ENCODE measurements around the gene NDUFAF8.

DNA sequence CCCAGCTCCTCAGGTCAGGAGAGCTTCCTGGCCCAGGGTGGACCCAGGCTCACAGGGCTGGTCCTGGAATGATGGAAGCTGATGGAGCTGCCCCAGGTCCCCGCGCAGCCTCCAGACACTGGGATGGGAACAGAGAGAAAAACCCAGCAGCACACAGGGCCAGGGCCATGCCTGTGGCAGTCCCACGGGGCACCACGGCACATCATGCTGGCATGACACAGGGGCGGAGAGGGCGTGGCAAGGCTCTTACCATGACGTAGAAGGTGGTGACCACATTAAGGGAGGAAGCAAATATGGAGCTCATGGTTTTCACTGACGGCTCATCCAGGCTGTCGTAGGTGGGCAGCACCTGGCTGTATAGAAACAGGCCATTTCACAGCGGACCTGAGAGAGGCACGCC, 37.7 kb downstream of the NDUFAF8 start:
- TF ChIP-seq FOS (IDR thresholded peaks at IDR 0.05; ENCODE audit: borderline replicate concordance, extremely low read depth, insufficient read length): no peak
- TF ChIP-seq KDM1A (IDR thresholded peaks at IDR 0.05; ENCODE audit: borderline replicate concordance): no peak
- no peak for TF ChIP-seq POLR2A (IDR thresholded peaks at IDR 0.05; ENCODE audit: low read depth, low read length)
- TF ChIP-seq CHD4 (IDR thresholded peaks at IDR 0.05): no peak
- TF ChIP-seq, protein P1, sequence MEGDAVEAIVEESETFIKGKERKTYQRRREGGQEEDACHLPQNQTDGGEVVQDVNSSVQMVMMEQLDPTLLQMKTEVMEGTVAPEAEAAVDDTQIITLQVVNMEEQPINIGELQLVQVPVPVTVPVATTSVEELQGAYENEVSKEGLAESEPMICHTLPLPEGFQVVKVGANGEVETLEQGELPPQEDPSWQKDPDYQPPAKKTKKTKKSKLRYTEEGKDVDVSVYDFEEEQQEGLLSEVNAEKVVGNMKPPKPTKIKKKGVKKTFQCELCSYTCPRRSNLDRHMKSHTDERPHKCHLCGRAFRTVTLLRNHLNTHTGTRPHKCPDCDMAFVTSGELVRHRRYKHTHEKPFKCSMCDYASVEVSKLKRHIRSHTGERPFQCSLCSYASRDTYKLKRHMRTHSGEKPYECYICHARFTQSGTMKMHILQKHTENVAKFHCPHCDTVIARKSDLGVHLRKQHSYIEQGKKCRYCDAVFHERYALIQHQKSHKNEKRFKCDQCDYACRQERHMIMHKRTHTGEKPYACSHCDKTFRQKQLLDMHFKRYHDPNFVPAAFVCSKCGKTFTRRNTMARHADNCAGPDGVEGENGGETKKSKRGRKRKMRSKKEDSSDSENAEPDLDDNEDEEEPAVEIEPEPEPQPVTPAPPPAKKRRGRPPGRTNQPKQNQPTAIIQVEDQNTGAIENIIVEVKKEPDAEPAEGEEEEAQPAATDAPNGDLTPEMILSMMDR (IDR thresholded peaks at IDR 0.05 in 2 of 3, conservative IDR thresholded peaks at IDR 0.05 in 1 of 3; ENCODE audit: control insufficient read depth in 2 of 3, extremely low read depth in 1 of 3, insufficient read depth in 1 of 3, low read depth in 3 of 3, low read length in 3 of 3): no peak
- no peak for TF ChIP-seq CEBPB (IDR thresholded peaks at IDR 0.05; ENCODE audit: borderline replicate concordance in 1 of 2, low read depth in 2 of 2, low read length in 2 of 2)
- no peak for TF ChIP-seq RAD21 (IDR thresholded peaks at IDR 0.05; ENCODE audit: insufficient read depth, low read depth, low read length)
- TF ChIP-seq, protein P2, sequence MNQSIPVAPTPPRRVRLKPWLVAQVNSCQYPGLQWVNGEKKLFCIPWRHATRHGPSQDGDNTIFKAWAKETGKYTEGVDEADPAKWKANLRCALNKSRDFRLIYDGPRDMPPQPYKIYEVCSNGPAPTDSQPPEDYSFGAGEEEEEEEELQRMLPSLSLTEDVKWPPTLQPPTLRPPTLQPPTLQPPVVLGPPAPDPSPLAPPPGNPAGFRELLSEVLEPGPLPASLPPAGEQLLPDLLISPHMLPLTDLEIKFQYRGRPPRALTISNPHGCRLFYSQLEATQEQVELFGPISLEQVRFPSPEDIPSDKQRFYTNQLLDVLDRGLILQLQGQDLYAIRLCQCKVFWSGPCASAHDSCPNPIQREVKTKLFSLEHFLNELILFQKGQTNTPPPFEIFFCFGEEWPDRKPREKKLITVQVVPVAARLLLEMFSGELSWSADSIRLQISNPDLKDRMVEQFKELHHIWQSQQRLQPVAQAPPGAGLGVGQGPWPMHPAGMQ (IDR thresholded peaks at IDR 0.05; ENCODE audit: borderline replicate concordance): no peak
- TF ChIP-seq EZH2 (IDR thresholded peaks at IDR 0.05; ENCODE audit: borderline replicate concordance, control insufficient read depth, low read depth, low read length): no peak
- no peak for TF ChIP-seq NBN (IDR thresholded peaks at IDR 0.05)
- no peak for TF ChIP-seq YY1 (IDR thresholded peaks at IDR 0.05; ENCODE audit: low read depth, low read length)
- no peak for TF ChIP-seq MYC (IDR thresholded peaks at IDR 0.05; ENCODE audit: insufficient read depth, insufficient read length, insufficient replicate concordance, low read length, severe bottlenecking)
- no peak for TF ChIP-seq SREBF1 (IDR thresholded peaks at IDR 0.05; ENCODE audit: low read length)
- TF ChIP-seq PAX8 (IDR thresholded peaks at IDR 0.05): no peak

Data from GM12878 (cell line).